Stimulated activated CD8-positive, alpha-beta memory T cell treated with anti-CD3 and anti-CD28 coated beads, Interleukin-15, amount 100 ng/mL, for 1 hour (primary cell): ENCODE data around the gene CAMK2B.
"Not testable (repeated sequence)": the region's sequence is repeated elsewhere in the genome, so short reads cannot be mapped to it uniquely, and the experiment has no call there.

Source experiments
- DNase-seq: peaks from one replicate; pipeline ENCODE4 v3.0.0-alpha.2; 2020; ENCODE audit warnings: low read depth

The CAMK2B gene

DNA sequence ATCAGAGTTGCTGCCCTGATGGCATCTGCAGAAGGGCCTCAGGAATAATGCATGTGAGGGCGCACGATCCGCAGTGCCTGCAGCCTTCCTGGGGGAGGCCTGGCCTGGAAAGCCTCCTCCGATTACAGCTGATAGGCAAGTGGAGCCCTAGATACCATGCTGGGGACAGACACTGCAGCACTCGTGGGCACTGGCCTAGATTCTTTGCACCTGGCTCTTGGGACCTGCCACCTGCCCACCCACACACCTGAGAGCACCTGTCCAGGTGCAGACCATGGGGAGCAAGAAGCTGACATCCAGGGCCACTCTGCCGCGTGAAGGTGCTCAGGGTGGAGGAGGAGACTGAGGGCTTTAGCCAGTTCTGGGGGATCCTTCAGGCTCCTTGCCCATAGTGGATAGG is 109.9 kb downstream of the CAMK2B start:
- no peak for DNase-seq

GRCh38 chr7:44213877-44214388 is 111.5 kb downstream of the CAMK2B start:
- DNase-seq: no peak

DNA sequence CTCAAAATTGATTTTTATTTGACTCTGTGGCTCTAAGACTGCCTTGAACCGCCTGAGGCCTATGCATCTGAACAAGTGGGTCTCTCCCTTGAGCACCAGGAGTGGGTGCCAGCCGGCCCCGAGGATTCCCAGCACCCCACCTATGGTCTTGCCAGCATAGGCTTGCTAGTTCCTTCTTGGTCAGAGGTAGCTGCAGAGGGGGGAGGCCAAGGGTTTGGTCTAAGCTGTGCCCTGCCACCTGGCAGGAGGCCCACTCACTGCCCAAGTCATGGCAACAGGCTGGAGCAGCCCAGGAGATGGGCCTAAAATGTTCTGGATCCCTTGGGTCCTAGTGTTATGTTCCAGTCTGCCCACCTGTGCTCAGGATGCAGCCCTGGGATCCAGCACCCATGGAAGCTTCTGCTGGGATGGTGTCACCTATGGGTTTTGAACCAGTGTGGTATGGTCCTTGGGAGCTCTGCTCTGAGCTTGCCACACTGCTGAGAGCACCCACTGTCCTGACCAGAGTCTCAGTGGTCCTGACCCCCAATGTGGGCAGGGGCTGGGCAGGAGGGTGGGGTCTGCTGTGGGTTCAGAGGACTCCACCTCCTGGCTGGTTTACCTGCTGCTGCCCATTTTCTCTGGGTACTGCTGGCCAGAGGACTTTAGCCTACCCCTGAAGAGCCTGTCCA is 112.1 kb downstream of the CAMK2B start:
- DNase-seq: no peak

DNA sequence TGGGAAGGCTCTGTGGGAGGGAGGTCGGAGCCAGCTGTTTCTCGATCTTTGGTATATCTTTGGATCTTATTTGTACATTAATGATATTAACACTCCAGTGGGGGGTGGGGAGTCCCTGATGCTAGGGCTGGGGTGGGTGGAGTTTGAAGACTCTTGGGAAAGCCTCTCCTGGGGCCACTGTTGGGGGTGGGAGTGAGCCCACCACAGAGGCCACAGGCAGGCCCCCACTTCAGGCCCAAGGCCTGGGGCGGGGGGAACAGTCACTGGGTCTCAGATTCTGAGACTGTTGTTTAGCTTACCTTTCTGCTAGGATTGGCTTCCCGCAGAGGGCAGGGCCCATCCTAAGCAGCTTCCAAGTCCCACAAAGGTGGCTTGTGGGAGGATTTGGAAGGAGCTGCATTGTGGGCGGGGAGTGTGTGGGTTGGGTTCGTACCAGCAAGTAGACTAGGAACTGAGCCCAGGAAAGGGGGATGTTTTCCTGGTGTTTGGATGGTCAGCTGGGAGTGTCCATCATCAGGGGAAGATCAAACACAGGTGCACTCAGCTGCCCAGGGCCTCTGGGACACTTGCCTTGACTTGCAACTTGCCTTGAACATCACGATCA is 112.7 kb downstream of the CAMK2B start:
- DNase-seq: no peak

DNA sequence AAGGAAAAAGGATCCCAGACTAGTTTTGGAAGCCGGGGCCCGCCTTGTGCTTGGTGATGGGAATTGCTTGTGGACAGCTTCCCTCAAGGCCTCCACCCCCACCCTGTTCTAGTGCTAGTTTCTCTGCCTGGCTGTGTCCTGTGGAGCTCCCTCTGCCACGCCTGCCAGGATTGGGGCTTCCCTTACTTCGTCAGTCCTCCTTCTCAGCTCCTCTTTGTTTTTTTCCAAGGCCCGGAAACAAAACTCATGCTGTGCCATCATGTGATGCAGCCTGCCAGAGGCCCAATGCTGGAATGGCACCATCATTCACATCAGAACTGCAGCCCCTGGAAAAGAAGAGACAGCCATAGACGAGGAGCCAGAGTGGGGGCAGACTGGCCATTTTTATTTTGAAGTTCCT is 113.4 kb downstream of the CAMK2B start:
- no peak for DNase-seq

DNA sequence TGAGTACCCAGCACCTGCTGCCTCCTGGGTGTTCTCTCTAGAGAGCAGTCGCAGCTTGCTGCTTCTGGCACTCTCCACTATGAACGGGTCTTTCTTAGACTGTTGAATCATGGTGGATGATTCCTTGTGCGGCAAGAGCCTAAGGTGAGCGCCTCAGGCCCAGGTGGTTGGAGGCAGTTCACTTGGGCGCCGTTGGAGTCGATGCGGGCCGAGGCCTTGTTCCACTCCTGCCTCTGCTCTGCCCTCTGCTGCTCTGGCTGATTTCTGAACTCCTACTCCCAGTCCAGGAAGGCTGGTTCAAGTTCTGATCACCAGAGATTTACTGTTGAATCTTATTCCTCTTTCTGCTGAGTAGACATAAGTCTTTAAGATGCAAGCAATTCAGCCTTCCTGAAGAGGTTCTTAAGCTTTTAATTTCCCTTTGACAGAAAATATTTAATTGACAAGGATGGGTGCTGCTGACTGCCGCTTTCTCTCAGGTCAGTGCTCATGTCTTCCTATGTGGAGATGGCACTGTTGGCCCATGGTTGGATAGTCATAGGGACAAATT is 114.2 kb downstream of the CAMK2B start:
- no peak for DNase-seq

- DNase-seq: no peak
Measured at GRCh38 chr7:44210107-44210506, 115.3 kb downstream of the CAMK2B start.

DNA sequence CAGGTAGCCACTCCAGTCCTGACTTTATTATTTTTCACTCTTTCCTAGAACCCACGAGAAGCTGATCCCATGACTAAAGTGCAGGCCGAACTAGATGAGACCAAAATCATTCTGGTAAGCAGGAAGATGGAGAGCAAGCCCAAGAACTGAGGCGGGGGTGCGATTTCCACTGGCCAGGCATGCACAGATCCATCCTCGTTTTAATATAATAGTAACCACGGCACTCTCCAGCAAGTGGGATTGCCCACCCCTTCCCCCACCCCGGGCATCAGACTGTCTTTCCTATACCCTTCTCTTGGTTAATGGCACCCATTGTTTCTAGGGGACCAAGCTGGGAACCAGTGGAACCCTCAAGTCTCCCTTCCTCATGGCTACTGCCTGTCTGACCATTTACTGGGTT is 117.3 kb downstream of the CAMK2B start:
- no peak for DNase-seq

- DNase-seq: no peak
Measured at GRCh38 chr7:44206008-44206407, 119.4 kb downstream of the CAMK2B start.

GRCh38 chr7:44201813-44202212 is 123.6 kb downstream of the CAMK2B start:
- DNase-seq: no peak

GRCh38 chr7:44200699-44201461 is 124.5 kb downstream of the CAMK2B start, which contains the start of gene YKT6:
Gene YKT6 (plus strand): TSS chr7:44200978. CDS start chr7:44201136, 158 bp downstream.
- peak; percentile 90 for DNase-seq

DNA sequence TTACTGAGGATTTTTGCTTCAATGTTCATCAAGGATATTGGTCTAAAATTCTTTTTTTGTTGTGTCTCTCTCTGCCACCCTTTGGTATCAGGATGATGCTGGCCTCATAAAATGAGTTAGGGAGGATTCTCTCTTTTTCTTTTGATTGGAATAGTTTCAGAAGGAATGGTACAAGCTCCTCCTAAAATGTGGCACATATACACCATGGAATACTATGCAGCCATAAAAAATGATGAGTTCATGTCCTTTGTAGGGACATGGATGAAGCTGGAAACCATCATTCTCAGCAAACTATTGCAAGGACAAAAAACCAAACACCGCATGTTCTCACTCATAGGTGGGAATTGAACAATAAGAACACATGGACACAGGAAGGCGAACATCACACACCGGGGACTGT is 125.2 kb downstream of the CAMK2B start:
- DNase-seq: not testable (repeated sequence)

- no peak for DNase-seq
Measured at GRCh38 chr7:44197474-44197873, 127.9 kb downstream of the CAMK2B start.

DNA sequence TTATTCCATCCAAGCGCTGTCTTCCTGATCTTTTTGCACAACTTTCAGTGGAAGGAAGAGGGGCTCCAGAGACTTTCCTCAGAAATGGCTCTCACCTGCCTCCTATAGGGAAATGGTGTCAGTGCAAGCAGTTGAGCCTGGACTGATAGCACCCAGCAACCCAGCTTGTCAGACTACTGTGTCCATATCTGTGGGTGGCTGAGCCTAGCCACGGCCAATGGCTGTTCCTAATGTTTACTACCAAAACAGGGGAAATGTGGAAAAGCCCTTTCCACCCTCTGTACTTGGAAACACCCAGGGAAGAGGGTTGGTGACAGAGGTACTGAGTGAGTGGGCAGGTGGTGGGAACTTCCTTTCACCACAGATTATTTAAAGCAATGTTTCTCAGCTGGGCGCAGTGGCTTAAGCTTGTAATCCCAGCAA is 128.9 kb downstream of the CAMK2B start:
- DNase-seq: no peak

- DNase-seq: no peak
Measured at GRCh38 chr7:44195889-44196288, 129.5 kb downstream of the CAMK2B start.

DNA sequence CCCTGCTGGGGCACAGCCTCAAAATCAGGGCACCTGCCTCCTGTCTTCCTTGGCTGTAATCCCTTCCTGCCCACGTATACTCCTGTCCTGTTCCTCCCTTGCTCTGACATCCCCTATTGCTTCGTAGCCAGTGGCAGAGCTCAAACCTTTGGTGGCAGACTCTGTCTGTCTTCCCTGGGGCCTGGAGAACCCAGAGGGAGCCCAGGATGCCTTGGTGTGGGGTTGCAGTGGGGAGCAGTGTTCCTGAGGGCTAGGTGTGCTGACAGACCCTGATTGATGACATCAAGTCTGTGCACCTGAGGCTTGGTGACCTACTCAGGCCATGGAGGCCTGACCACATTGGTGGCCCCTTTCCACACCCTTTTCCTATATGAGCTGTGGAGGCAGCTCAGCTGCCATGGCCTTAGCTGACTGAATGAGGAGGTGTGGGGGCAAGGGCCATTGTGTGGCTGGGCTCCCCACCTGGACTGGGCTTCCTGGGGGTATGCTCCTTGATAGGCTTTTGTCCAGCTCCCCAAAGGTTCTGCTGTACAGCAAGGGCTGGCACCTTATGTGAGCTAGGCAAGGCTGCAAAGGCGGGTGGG is 130.7 kb downstream of the CAMK2B start:
- DNase-seq: no peak

- DNase-seq: no peak
Measured at GRCh38 chr7:44194069-44194468, 131.3 kb downstream of the CAMK2B start.

DNA sequence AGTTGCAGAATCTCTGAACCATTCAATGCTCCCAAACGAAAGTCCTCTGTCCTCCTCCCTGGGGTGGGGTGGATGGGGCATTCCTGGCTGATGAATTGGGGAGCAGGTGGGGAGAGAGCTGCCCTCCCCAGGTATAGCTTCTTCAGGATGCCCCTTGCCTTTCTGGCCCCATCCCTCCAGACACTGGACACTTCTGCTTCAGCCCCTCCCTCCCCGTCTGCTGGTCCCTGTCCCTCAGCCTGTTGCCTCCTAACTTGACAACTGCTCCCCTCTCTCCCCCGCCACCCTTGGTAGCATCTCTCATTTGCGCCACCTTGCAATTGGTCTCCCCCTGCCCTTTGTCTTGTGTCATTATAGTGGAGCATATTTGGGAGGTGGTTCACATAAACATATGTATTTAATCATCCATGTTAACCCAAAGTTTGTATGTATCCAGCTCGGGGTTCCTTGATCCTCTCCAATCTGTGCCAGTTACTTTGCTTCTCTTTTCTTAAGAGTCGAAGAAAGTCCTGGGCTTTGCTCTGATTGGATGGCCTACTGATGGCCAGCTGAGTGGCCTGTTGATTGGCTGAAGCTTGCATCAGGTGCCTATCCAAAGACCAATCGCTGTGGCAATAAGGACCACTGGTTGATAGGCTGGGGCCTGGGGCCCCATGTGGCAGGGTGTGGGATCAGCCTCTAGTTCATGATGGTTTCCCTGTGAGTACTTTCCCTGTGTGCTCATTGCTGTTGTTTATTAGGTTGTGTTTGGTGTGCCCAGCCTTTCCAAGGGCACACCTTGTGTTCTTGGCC is 132.2 kb downstream of the CAMK2B start:
- no peak for DNase-seq

DNA sequence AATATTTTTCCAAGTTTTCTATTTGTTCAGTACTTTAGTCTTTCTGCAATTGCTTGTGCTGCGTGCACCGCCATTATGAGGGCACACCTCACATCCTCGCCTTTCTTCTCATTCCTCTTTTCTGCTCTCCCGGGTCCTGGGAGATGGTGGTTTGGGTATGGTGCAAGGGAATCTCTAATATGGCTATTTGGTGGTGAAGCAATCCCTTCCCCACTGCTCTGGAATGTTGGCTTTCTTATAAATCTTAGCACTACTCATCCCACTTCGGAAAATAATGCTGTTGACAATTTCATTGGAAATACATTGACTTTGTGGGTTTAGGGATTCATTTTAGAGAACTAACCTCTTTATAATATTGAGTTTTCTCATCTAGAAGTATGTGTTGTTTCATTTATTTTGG is 134.2 kb downstream of the CAMK2B start:
- DNase-seq: no peak

GRCh38 chr7:44189993-44190872 is 135.2 kb downstream of the CAMK2B start:
- DNase-seq: no peak
